GM21825 (cell line): ENCODE data around the gene SNED1.

ENCODE experiments used
- ATAC-seq: cut with Tn5 transposase; IDR thresholded peaks from one replicate; pipeline ENCODE4 v1.9.1; 2021; ENCODE audit warnings: mild to moderate bottlenecking, moderate library complexity; ENCODE audit not compliant: unreplicated experiment

Gene SNED1

DNA sequence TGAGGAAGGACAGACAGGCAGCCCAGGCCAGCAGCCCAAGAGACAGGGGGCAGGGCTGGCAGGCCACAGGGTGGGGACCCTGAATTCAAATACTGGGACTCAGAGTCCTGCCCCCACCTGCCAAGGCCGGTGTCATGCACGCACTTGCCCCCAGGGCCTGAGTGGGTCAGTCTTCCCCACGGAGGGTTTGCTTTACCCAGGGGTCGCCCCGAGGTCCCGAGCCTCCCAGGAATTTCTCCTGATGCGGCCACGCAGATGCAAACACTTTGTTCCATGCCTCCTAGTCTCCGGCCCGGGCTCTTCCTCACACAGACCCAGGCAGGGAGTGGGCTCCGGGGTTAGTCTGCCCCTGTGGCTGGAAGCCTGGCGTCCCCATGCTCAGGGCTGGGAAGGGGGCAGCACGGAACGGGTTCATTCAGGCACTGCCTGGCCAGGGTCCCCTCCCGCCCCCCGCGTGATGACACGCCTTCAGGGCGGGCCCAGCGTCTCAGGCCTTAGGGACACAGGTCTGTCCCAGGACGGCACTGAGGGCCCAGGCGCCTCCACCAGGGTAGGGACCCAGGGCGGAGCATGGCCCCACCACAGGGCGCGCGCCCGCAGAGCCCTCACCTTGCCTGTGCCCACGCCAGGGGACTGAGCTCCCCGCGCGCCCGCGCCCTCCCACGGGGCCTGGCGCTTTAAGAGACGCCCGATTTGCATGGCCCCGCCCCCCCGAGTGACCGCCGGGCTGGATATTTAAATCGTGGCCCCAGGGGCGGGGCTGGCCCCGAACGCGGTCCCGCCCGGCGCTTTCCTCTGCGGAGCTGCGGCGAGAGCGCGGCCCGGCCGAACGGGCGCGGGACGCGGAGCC is at the start of gene SNED1:
Gene SNED1, plus strand, starts transcription at position 763 of the 850 bp plus-strand sequence. CDS start 220 bp downstream, outside the sequence.
- ATAC-seq = no peak

DNA sequence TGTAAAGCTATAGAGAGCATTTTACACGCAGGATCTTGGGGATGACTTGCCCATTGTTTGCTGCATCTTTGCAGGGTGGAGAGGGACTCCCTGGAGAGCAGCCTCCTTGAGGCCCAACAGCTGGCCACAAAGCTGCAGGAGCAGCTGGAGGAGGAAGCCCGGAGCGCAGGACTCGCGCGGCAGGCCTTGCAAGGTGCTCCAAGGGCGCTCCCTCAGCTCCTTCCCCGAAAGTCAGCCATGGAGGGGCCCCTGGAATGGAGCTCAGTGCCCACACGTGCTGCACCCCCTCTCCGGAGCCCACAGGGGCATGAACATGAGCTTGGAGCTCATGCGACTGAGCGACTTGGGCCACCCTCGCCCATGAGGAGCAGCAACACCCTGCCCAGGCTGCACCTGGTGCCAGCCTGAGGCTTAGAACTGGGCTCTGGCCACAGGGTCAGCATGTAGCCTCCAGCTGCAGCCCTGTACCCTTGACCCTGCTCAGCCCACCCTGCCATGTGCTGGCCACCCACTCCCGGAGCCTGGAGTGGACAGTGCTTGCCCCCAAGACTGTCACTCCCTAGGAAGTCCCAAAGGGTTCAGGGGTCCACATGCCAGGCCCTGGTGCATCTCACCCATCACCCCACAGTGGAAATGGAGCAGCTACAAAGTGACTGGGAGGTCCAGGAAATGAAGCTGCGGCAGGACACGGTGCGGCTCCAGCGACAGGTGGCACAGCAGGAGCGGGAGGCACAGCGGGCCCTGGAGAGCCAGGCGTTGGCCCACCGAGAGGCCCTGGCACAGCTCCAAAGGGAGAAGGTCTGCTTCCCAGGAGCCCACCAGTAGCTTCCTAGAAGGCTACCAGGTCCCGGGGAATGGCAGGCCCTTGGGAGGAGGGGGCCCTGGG is 49.3 kb upstream of the SNED1 start:
- ATAC-seq = no peak

DNA sequence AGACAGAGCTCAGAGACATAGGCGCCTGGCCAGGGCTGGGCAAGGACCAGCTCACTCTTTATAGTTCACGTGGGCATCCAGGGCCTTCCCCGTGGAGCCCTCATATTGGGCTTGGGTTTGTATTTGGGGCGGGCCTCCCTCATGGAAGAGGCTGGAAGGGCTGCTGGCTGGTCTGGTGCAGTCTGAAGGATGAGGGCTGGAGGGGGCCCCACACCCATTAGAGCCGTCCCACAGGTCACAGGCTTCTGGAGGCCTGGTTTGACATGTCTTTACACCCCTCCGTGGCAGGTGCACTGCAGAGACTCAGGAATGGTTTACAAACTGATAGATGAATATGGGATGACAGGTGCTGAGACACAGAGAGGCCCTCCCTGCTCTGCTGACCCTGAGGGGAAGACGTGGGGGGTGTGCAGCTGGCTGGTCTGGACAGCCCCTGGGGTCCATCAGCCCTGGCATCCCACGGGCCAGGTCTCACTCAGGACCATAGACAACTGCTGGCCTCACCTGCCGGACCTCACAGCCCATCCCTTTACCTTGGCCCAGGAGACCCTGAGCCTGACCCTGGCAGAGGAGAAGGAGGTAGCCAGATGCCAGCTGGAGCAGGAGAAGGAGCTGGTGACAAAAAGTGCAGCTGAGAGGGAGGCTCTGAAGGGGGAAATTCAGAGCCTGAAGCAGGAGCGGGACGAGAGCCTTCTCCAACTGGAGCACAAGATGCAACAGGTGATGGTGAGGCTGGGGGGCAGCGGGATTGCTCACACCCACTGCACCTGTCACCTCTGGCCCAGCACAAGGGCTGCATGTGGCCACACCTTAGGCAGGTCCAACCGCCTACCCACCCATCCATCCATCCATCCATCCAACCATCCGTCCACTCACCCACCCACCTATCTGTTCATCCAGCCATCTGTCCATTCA is 48.4 kb upstream of the SNED1 start:
- no peak for ATAC-seq

DNA sequence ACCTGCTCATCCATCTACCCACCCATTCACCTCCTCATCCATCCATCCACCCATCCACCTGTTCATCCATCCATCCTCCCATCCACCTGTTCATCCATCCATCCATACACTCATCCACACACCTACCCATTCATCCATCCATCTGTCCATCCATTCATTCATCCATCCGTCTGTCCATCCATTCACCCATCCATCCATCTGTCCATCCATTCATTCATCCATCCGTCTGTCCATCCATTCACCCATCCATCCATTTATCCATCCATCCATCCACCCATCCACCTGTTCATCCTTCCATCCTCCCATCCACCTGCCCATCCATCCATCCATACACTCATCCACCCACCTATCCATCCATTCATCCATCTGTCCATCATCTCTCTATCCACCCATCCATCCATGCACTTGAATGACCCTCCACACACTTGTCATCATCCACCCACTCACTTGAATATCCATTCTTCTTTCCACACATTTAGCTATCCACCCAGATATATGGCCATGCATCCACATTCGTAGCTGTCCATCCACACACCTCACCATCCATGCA is 47.3 kb upstream of the SNED1 start:
- no peak for ATAC-seq

DNA sequence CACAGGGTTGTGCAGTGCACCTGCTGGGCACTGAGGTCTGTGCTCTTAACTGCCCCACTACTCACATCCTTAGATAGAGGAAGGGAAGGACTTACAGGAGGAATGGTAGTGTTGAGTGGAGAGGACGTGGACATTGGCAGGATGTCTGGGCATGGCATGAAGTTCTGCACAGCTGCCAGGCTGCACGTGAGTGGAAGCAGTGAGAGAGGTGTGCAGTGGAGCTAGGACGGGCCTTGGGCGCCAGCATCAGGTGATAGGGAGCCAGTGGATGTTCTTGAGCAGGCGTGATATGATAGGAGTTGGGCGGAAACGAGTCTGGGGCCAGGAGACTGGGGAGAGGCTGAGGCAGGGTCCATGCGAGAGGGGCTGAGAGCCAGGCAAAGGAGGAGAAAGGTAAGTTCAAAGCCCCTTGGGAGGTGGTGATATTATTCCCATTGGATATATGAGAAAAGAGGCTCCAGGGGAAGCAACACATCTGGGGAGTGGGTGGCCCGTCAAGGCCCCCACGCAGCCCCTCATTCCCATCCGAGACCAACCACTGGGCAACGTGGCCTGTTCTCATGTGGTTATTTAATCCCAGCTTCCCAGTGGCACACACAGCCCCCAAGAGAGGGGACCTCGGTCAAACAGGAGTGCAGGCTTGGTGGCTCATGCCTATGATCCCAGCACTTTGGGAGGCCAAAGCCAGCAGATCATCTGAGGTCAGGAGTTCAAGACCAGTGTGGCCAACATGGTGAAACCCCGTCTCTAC is 45.7 kb upstream of the SNED1 start:
- no peak for ATAC-seq

DNA sequence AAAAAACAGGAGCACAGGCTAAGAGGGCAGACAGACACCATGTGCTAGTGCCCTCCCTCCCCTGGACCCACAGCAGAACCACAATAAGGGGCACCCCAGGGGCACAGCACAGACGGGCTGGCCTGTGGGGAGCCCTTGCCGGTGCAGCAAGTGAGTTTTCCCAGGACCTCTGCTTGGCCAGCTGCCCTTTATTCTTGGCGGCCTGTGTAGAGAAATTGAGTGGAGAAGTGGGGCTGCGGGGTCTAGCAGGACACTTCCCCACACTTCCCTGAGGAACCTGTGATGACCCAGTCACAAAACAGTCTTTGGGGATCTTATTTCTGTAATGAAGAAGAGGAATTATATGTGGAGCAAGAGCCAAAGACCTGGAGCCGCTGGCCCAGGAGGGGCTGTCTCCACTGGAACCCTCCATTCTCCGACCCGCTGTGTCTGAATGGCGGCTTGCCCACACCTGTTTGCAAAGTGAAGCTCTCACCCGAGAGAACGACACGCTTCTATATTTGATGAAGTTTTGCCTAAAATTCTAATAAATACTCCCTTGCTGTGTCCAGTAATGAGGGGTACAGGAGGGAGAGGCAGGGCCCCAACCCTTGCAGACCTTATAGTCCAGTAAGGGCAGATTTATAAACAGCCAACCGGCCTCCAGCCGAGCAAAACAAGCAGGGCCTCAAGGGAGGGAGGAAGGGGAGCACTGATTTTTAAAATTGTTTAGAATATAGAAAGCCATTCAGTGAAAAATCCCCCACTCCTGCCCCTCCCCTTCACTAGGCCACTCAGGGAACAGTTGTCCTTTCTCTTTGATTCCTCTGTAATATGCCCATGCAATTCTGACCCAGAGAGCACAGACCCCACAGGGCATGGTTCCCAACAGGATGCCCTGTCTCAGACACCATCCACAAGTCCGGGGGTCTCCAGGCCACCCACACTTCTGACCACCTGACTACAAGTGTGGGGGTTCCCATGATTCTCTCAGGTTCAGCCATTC is 44.7 kb upstream of the SNED1 start:
- ATAC-seq = no peak

DNA sequence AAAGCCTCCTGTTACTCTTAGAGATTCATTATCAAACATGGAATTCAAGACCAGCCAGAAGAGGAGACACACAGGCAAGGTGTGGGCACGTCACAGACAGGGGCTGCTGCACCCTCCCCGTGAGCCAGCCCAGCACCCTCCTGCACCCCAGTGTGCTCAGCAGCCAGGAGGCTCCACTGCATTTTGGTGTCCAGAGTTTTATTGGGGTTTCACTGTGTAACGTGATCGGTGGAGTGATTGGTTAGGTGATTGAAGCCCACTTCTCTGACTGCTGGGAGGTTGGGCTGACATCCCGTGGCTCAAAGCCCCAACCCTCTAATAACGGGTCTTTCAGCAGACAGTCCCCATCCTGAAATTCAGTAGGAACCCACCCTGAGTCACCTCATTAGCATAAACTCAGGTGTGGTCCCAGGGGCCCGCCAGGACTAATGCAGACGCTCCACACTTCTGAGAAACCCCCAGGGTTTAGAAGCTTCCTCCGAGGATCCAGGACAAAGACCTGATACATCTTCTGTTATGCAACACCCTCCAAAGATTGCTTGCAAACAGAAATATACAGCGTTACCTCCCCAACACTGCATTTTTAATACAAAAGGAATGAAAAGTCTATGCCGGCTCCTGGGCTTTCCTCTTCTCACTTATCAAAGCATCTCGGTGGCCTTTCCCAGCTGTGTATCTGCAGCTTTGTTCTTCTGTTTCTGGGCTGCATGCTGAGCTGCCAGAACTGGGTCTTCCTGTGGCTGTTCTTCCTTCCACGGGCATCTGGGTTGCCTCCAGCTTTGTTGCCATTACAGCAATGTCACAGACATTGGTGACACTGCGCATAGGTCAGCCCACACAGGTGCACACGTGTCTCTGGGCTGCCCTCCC is 43.7 kb upstream of the SNED1 start:
- ATAC-seq = no peak

DNA sequence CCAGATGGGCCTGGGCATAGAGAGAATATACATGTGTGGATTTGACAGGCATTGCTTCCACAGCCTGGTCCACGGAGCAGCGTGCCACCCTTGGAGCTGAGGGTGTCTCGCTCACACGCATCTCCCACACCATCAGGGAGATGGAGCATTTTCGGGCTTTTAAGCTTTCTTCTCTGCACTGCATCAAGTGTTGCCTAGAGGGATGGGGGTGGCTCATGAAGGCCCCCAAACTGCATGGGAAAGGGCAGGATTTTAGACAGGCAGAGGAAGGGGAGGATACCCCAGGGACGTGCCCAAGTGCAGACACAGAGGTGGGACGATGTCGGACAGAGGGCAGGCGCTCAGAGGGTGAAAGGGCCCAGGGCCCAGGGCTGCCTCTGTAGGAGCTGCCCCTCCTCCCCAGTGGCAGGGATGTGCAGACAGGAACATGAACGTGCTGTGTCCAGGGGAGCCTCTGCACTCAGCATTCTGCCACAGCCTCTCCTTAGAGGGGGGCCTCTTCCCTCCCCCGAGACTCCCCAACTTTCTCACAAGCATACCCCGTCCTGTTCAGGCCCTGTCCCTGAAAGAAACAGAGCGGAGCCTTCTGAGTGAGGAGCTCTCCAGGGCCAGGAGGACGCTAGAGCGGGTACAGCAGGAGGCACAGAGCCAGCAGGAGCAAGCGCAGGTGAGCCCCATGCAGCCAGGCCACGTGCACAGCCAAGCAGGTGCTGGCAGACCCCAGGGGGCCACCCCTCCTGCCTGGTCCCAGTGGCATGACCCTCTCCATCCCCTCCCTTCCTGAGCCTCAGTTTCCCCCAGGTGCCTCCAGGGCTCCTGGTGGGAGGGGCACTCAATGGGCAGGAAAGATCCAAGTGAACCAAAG is 42.9 kb upstream of the SNED1 start:
- ATAC-seq = no peak

DNA sequence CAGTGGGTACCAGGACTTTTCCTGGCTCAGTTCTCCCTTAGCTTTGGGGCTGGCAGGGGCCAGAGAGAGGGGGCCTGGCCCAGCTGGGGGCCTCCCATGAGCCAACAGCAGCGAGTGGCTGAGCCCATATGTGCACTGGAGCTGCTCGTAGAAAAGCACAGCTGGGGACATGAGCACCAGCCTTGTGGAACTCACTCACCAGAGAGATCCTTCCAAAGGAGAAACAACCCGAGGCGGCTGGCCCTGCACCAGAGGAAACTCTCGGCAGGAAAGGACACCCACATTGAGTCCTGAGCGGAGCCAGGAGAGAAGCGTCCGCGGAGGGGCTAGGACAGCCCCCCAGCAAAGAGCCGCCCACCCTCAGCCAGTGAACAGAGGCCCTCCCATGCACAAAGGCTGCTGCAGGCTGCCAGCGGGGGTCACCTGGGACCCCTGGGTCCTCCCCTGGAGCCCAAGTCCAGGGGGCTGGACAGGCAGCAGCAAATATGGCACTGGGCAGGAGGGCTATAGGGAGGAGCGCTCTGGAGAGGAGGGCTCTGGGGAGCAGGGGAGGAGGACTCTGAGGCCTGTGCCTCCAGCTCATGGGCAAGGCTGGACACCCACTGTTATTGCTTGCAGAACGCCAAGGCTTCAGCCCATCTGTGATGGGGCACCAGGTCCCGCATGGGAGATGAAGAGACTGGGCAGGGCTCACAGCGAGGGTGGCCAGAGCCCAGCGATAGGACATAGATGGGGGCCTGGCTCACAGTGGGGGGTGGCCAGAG is 42.1 kb upstream of the SNED1 start:
- no peak for ATAC-seq

DNA sequence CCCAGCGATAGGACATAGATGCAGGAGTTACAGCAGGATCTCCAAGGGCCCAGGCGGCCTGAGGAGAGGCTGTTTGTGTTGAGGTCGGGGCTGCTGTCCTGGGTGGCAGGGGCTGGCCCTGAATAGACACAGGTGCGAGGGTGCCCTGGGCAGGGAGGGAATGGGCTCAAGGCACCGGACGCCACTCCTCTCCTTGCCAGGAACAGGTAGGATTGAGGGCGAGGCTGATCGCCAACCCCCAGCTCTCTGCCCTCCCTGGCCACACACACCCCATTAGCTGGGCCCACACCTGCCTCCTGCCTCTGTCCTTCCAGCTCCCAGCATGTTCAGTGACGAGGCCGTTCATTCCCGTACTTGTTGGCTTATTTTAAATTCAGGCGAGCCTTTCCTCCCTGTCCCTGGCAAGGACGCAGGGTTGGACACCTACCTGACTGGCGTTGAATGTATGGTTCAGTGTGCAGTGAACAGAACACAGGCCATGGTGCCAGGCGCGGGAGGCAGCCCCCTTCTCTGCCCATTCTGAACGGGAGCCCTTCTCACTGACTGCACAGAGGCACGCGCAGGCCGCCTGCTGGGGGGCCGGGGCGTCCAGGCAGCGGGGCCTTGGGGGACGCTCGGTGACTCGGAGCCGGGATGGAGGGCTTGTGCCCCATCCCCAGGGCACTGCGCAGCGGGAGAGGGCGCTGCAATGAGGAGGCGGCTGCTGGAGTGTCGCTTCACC is 41.3 kb upstream of the SNED1 start:
- ATAC-seq = no peak

DNA sequence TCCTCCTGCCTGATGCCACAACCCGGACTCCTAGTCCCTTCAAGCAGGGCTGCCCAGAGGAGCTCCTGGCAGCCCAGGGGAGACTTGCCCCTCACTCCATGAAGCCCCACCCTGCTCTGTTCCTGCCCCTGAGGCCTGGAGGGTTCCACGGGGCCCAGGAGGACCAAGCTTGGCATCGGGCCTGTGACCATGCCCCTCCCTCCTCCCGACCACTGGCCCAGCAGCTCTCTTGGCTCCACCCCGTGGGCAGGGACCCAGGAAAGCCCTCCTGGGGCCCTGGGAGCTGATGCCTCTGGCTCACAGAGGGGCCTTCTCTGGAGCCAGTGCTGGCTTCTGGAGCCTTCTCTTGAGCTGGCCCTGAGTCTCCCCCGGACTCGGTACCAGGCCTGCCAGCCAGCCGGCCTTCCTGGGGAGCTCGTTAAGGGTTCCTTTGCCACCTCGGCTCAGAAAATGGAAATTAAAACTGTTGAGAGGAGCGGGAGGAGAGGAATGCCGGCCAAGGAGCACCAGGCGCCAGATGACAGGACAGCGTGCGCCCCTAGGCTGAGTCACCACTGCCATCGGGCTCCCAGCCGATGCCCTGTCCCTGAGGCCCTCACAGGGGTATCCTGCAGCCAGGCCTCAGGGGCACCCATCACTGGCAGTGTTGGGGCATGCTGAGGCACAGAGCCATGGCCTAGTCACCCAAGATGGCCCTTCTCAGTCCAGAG is 40.6 kb upstream of the SNED1 start:
- no peak for ATAC-seq

DNA sequence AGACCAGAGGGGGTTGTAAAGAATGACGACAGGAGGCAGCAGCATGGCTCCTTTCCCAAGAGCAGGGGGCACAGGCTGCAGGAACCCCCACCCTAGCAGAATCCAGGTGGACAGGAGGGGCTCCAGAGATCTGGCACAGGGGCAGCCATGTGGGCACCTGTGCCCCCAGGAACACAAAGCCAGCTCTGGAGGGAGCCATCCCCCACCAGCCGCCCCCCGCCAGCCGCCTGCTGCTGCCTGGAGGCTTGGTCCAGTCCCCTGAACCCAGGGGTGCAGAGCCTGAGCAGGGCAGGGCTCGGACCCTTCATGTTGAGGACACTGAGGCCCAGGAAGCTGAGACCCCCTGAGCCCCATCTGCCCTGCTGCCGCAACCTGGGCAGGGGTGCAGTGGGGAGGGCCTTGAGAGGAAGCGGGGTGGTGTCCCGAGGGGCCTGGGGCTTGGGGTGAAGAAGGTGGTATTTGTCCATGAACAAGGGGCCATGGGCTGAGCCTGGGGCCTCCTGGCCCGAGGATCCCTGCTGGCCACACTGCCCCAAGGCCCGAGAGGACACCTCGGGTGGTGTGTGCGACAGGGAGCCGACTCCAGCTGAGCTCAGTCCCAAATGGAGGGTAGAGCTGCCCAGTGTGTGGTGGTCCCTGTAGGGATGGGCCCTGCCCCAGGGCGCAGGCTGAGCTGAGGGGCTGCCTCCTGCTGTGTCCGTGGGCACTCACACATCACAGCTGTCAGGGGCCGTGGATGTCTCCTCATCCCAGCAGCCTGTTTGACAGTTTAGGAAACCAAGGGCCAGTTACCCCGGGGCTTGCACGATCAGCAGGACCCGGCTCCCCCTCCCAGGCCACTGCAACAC is 39.8 kb upstream of the SNED1 start:
- no peak for ATAC-seq

DNA sequence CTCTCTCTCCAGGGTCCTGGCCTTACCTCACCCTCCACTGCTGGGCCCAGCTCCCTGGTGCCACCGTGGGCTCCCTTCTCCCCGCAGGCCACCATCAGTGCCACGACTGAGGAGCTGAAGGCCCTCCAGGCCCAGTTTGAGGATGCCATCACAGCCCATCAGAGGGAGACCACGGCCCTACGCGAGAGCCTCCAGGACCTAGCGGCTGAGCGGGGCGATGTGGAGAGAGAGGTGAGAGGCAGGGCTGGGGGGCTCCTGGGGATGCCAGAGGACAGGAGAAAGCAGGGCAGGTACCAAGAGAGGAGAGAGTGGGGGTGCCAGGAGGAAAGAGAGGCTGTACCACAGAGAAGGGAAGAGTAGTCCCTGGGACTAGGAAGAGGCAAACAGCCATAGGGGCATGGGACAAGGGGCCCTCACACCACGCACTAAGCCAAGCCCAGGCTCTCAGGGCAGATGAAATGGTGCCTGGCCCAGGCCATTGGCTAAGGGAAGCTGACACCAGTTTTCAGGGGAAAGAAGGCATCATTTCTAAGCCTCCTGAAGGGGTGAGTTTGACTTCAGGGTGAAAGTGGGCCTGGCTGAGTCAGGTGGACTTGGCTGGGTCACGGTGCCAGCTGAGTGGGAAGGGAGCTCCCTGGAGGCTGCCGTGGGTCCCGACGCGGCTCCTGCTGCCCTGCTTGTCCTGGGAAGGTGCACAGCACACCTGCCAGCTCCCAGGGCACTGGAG is 39.0 kb upstream of the SNED1 start:
- ATAC-seq = no peak
